A549 (cell line): ENCODE measurements around the gene DENR. TPM values are rescaled to one million over a fixed set of nuclear protein-coding genes. Genes with fewer than 3 reads are reported as not detected.

Source experiments
- ATAC-seq, 2 experiments: fragments of 200-7000 bp in 1 of 2; fragments of >200 bp in 1 of 2; cut with Nextera tagmentation in 1 of 2; cut with Tn5 transposase in 1 of 2; 3 replicates each; pipeline versions ENCODE4 v1.8.0 to v1.9.1; 2018 to 2020; ENCODE audit warnings: mild to moderate bottlenecking in 1 of 2, moderate library complexity in 1 of 2
- CTCF ChIA-PET: fragments of 300-600 bp; sonication (Branson Sonifier 250); formaldehyde crosslinking; extraction: SDS; loops from one replicate; lab custom pipeline; 2021; ENCODE audit warnings: antibody characterized with exemption, inconsistent platforms; lab: Yijun Ruan, JAX
- POLR2A ChIA-PET: fragments of 350-600 bp; formaldehyde crosslinking; extraction: SDS; loops from one replicate; lab custom pipeline; 2021; ENCODE audit warnings: antibody characterized with exemption, inconsistent platforms; lab: Yijun Ruan, JAX
- DNase-seq, 2 experiments: peaks; one replicate each; pipeline versions ENCODE4 v3.0.0 to v3.0.0-alpha.2; 2011 to 2016; ENCODE audit warnings: low read depth in 1 of 2, low spot score in 1 of 2
- FAIRE-seq: peaks from 2 replicates; lab custom pipeline; 2011; peaks lifted over from hg19 to GRCh38; lab: Jason Lieb, UNC
- H3K27ac ChIP-seq, 2 experiments: fragments of >200 bp; sonication (Bioruptor Twin); formaldehyde crosslinking; 3 replicates each; pipeline ENCODE4 v1.5.1; 2016 to 2017
- H3K4me1 ChIP-seq: fragments of >200 bp; sonication (Bioruptor Twin); formaldehyde crosslinking; 3 replicates; pipeline ENCODE4 v1.6.1; 2016
- H3K4me2 ChIP-seq: fragments of >200 bp; sonication (Bioruptor Twin); formaldehyde crosslinking; 3 replicates; pipeline ENCODE4 v1.6.1; 2016
- H3K4me3 ChIP-seq: fragments of >200 bp; sonication (Bioruptor Twin); formaldehyde crosslinking; 3 replicates; pipeline ENCODE4 v1.5.1; 2016
- H3K9me3 ChIP-seq: fragments of >200 bp; sonication (Bioruptor Twin); formaldehyde crosslinking; 3 replicates; pipeline ENCODE4 v1.6.1; 2016
- CTCF ChIP-seq: fragments of >200 bp; sonication (Bioruptor Twin); formaldehyde crosslinking; IDR thresholded peaks from 3 replicates; pipeline ENCODE4 v1.5.1; 2016
- FOSB ChIP-seq: fragments of 250-450 bp; sonication (Bioruptor Pico); IDR thresholded peaks from 2 replicates; pipeline ENCODE4 v1.5.0; 2020; ENCODE audit warnings: mild to moderate bottlenecking, moderate library complexity
- HEYL ChIP-seq: fragments of 250-450 bp; sonication (Bioruptor Pico); IDR thresholded peaks from 2 replicates; pipeline ENCODE4 v1.8.0; 2021; ENCODE audit warnings: mild to moderate bottlenecking, moderate library complexity
- HMGXB4 ChIP-seq: fragments of 250-450 bp; sonication (Bioruptor Pico); IDR thresholded peaks from 2 replicates; pipeline ENCODE4 v1.5.0; 2021; ENCODE audit warnings: mild to moderate bottlenecking, moderate library complexity, borderline replicate concordance
- JUNB ChIP-seq: fragments of >200 bp; sonication (Bioruptor Twin); formaldehyde crosslinking; IDR thresholded peaks from 2 replicates; pipeline ENCODE4 v1.6.1; 2016
- MAFK ChIP-seq: fragments of 450-650 bp; IDR thresholded peaks from 2 replicates; pipeline ENCODE4 v1.6.1; 2014; ENCODE audit not compliant: partially characterized antibody
- MAZ ChIP-seq: fragments of 150-350 bp; IDR thresholded peaks from 2 replicates; pipeline ENCODE4 v1.6.1; 2014; ENCODE audit warnings: antibody characterized with exemption, low read depth, low read length, borderline replicate concordance
- NR3C1 ChIP-seq: fragments of >200 bp; sonication (Bioruptor Twin); formaldehyde crosslinking; IDR thresholded peaks from 3 replicates; pipeline ENCODE4 v1.6.1; 2017
- RAD21 ChIP-seq, 2 experiments: fragments of >200 bp in 1 of 2; sonication (Bioruptor Twin) in 1 of 2; formaldehyde crosslinking in 1 of 2; IDR thresholded peaks in 1 of 2; conservative IDR thresholded peaks in 1 of 2; 2 replicates in 1 of 2; 3 replicates in 1 of 2; pipeline ENCODE4 v1.6.1; 2012 to 2018; ENCODE audit warnings: inconsistent platforms in 1 of 2
- RCOR1 ChIP-seq: fragments of 150-350 bp; IDR thresholded peaks from 2 replicates; pipeline ENCODE4 v1.6.1; 2014; ENCODE audit warnings: antibody characterized with exemption, low read length, low read depth
- RNF2 ChIP-seq: fragments of 200-600 bp; sonication (generic); IDR thresholded peaks from 2 replicates; pipeline ENCODE4 v1.6.1; 2016; ENCODE audit warnings: low read depth, mild to moderate bottlenecking, antibody characterized with exemption, moderate library complexity, borderline replicate concordance
- SMC3 ChIP-seq: fragments of >200 bp; sonication (Bioruptor Twin); formaldehyde crosslinking; IDR thresholded peaks from 3 replicates; pipeline ENCODE4 v1.6.1; 2018; ENCODE audit warnings: inconsistent platforms
- SREBF2 ChIP-seq: fragments of 450-650 bp; IDR thresholded peaks from 2 replicates; pipeline ENCODE4 v1.6.1; 2014; ENCODE audit warnings: mild to moderate bottlenecking, moderate library complexity
- TP53 ChIP-seq: fragments of 250-450 bp; sonication (Bioruptor Pico); IDR thresholded peaks from 2 replicates; pipeline ENCODE4 v1.5.0; 2021; ENCODE audit warnings: mild to moderate bottlenecking, moderate library complexity
- ZC3H11A ChIP-seq: fragments of 450-650 bp; IDR thresholded peaks from 2 replicates; pipeline ENCODE4 v1.6.1; 2014; ENCODE audit warnings: antibody characterized with exemption, mild to moderate bottlenecking
- WGBS: methylation state at CpG from one replicate; pipeline ENCODE4 v1.1.6; 2017; ENCODE audit errors: missing lambda C conversion rate; 5-methylcytosine and 5-hydroxymethylcytosine counted together
- polyA plus RNA-seq, 4 experiments: library from polyadenylated mRNA; depleted of rRNA in 3 of 4; stranded (reverse); fragments of >200 nt; fragmentation: RNase III in 1 of 4; extraction: RNeasy Plus Mini Kit Qiagen cat#74134 plus additional on column Dnase treatment in 1 of 4; gene quantifications; 2 replicates in 3 of 4; 3 replicates in 1 of 4; pipeline ENCODE4 v1.2.3, GENCODE V29; 2011 to 2017

Gene DENR
- polyA plus RNA-seq, 2 of the 4 experiments (the other 2 are of a cell fraction): 76.0 to 98.2 TPM

- no peak overlapping the region for H3K27ac ChIP-seq
- CTCF ChIA-PET: interaction anchor here (0.7 to 8.2 kb wide), 8 partner anchors 9 to 162 kb away, joined by 3 to 95 read pairs (median 6); partner anchors contain the start of gene DENR
- WGBS: 76% methylated on average over 5 of the region's 5 CpGs
- H3K4me1 ChIP-seq: no peaks in the 10 kb centered on the region
- no peaks in the 10 kb centered on the region for H3K9me3 ChIP-seq
- TF ChIP-seq RCOR1 (no peak), TP53 (no peak), MAZ (no peak), ZC3H11A (no peak), NR3C1 (no peak), HMGXB4 (CRISPR knock-in tag) (no peak), RNF2 (no peak), JUNB (no peak)
- ATAC-seq (no peak), DNase-seq (no peak), FAIRE-seq (no peak)
- H3K4me3 ChIP-seq: no peak overlapping the region
- no peak overlapping the region for H3K4me2 ChIP-seq
- POLR2A ChIA-PET: no interaction called here
These were observed 37.9 kb downstream of the DENR start for GRCh38 chr12:122790393-122791075.

GRCh38 chr12:122793685-122794106 is 41.1 kb downstream of the DENR start:
- WGBS: 10% methylated on average over 10 of the region's 10 CpGs
- DNase-seq (peak; percentile 63 to 73), ATAC-seq (peak; percentile 89 to 90), FAIRE-seq (no peak)
- Histone ChIP-seq H3K9me3 (no peaks in the 10 kb centered on the region), H3K4me1 (no peaks in the 10 kb centered on the region), H3K27ac (no peak overlapping the region), H3K4me2 (peak overlapping the region; percentile 36; the same call in 1 of the 3 replicates), H3K4me3 (no peak overlapping the region)
- ChIA-PET POLR2A (interaction anchor here (2.2 kb wide), 1 partner anchor 439 kb away, joined by 6 read pairs; the partner anchor contains the start of gene MPHOSPH9), CTCF (interaction anchor here (0.5 to 8.2 kb wide), 49 partner anchors 10 to 572 kb away, joined by 3 to 95 read pairs (median 5); partner anchors contain the start of genes CCDC62, DENR and HIP1R)
- TF ChIP-seq RAD21 (conservative IDR thresholded peaks at IDR 0.05 in 1 of 2, IDR thresholded peaks at IDR 0.05 in 1 of 2): peak; percentile 80 to 86
- peak; percentile 86 for TF ChIP-seq CTCF
- TF ChIP-seq SMC3: peak; percentile 70
- peak; percentile 87 for TF ChIP-seq MAFK
- TF ChIP-seq HEYL (CRISPR knock-in tag): no peak

GRCh38 chr12:122795807-122796206 is 43.2 kb downstream of the DENR start:
- Histone ChIP-seq H3K9me3 (no peaks in the 10 kb centered on the region), H3K27ac (no peak overlapping the region), H3K4me1 (no peaks in the 10 kb centered on the region), H3K4me3 (no peak overlapping the region), H3K4me2 (no peak overlapping the region)
- DNase-seq (no peak), FAIRE-seq (no peak), ATAC-seq (no peak)
- ChIA-PET CTCF (interaction anchor here (0.9 to 8.2 kb wide), 5 partner anchors 10 to 65 kb away, joined by 4 to 95 read pairs (median 50); no protein-coding TSS in a partner anchor), POLR2A (no interaction called here)
- 49% methylated on average over 4 of the region's 4 CpGs for WGBS
- no peak for TF ChIP-seq SREBF2
- no peak for TF ChIP-seq FOSB (CRISPR knock-in tag)
- TF ChIP-seq RCOR1: no peak
- TF ChIP-seq, all 56 proteins: peak for 0
